A549 treated with ZK216348 at 1 μM for 4 hours (cell line): ENCODE data around the gene PPARG. TPM values are rescaled to one million over a fixed set of nuclear protein-coding genes. Genes with fewer than 3 reads are reported as not detected.

Experiments used
- total RNA-seq: library from RNA; stranded (reverse); fragments of 200-300 nt; extraction: Qiagen RNA extraction; gene quantifications from 5 replicates; pipeline ENCODE4 v1.2.3, GENCODE V29; 2022; ENCODE audit warnings: low read depth

The PPARG gene
- 34.3 to 43.0 TPM (median 40.4 TPM) in 5 replicates for total RNA-seq

GRCh38 chr3:12288182-12289129 lies at the start of gene PPARG:
TSS of gene PPARG (plus strand) at chr3:12289070. CDS start at chr3:12379712, 90,642 bp downstream.

Other genes with a start within 250 kb of the PPARG start
- 10.8 to 13.2 TPM (median 12.0 TPM) in 5 replicates for gene TIMP4, start 130.2 kb upstream of the PPARG start, total RNA-seq
- gene TSEN2, start 195.4 kb downstream of the PPARG start, total RNA-seq: 17.2 to 20.9 TPM (median 18.7 TPM) in 5 replicates